ENCODE results near the gene RHOBTB1. TPM values are rescaled to one million over a fixed set of nuclear protein-coding genes. Genes with fewer than 3 reads are reported as not detected.

Gene RHOBTB1
- total and polyA plus RNA-seq, 2 donors (not counting 1 experiment from before 2014, with no cell fraction given), result 19.8 to 42.6 TPM

GRCh38 chr10:60877061-60877776 lies 66.8 kb downstream of the RHOBTB1 start:
- no peak overlapping the region for H3K27ac ChIP-seq (ENCODE audit: insufficient read depth, low read length)
- TF ChIP-seq EZH2 (IDR thresholded peaks at IDR 0.05; ENCODE audit: low read length, missing control alignments) (no peak), CTCF (conservative IDR thresholded peaks at IDR 0.05 in 1 of 2, IDR thresholded peaks at IDR 0.05 in 1 of 2; ENCODE audit: low read depth in 1 of 2, low read length in 2 of 2) (no peak)
- no peaks in the 10 kb centered on the region for H3K79me2 ChIP-seq (ENCODE audit: control insufficient read depth, insufficient read depth, low read length)
- H4K20me1 ChIP-seq (ENCODE audit: control insufficient read depth, extremely low read depth, insufficient read depth, low read length), result no peaks in the 10 kb centered on the region
- H3K4me3 ChIP-seq (replicated peaks in 1 of 4; ENCODE audit: control extremely low read depth in 1 of 4, insufficient read depth in 1 of 4, low read depth in 3 of 4, low read length in 4 of 4), result no peak overlapping the region
- H3K36me3 ChIP-seq (ENCODE audit: control insufficient read depth, insufficient read depth, low read length), result no peaks in the 10 kb centered on the region
- H3K9me3 ChIP-seq (ENCODE audit: control insufficient read depth, insufficient read depth, low read depth, low read length), result no peaks in the 10 kb centered on the region
- H2AFZ ChIP-seq (ENCODE audit: low read length), result no peak overlapping the region
- no peaks in the 10 kb centered on the region for H3K27me3 ChIP-seq (ENCODE audit: control insufficient read depth, insufficient read depth, low read length)
- no peaks in the 10 kb centered on the region for H3K4me1 ChIP-seq (ENCODE audit: control insufficient read depth, extremely low read depth, insufficient read depth, low read length)
- DNase-seq (ENCODE audit: low read depth in 2 of 2), result no peak
- no peak overlapping the region for H3K9ac ChIP-seq (ENCODE audit: insufficient read depth, low read length)
- H3K4me2 ChIP-seq (ENCODE audit: extremely low read depth, insufficient read depth, low read length), result no peak overlapping the region

- H3K4me3 ChIP-seq (replicated peaks in 1 of 4; ENCODE audit: control extremely low read depth in 1 of 4, insufficient read depth in 1 of 4, low read depth in 3 of 4, low read length in 4 of 4), result no peak overlapping the region
- no peak overlapping the region for H3K4me2 ChIP-seq (ENCODE audit: extremely low read depth, insufficient read depth, low read length)
- no peaks in the 10 kb centered on the region for H4K20me1 ChIP-seq (ENCODE audit: control insufficient read depth, extremely low read depth, insufficient read depth, low read length)
- no peaks in the 10 kb centered on the region for H3K27me3 ChIP-seq (ENCODE audit: control insufficient read depth, insufficient read depth, low read length)
- no peak overlapping the region for H2AFZ ChIP-seq (ENCODE audit: low read length)
- H3K4me1 ChIP-seq (ENCODE audit: control insufficient read depth, extremely low read depth, insufficient read depth, low read length), result no peaks in the 10 kb centered on the region
- no peak overlapping the region for H3K9ac ChIP-seq (ENCODE audit: insufficient read depth, low read length)
- H3K36me3 ChIP-seq (ENCODE audit: control insufficient read depth, insufficient read depth, low read length), result no peaks in the 10 kb centered on the region
- DNase-seq (ENCODE audit: low read depth in 2 of 2), result no peak
- no peak overlapping the region for H3K27ac ChIP-seq (ENCODE audit: insufficient read depth, low read length)
- H3K9me3 ChIP-seq (ENCODE audit: control insufficient read depth, insufficient read depth, low read depth, low read length), result no peaks in the 10 kb centered on the region
- no peaks in the 10 kb centered on the region for H3K79me2 ChIP-seq (ENCODE audit: control insufficient read depth, insufficient read depth, low read length)
- TF ChIP-seq EZH2 (IDR thresholded peaks at IDR 0.05; ENCODE audit: low read length, missing control alignments), result no peak
- TF ChIP-seq CTCF (conservative IDR thresholded peaks at IDR 0.05 in 1 of 2, IDR thresholded peaks at IDR 0.05 in 1 of 2; ENCODE audit: low read depth in 1 of 2, low read length in 2 of 2), result no peak
These were observed 70.2 kb downstream of the RHOBTB1 start for GRCh38 chr10:60873758-60874157.

GRCh38 chr10:60872451-60872850 lies 71.5 kb downstream of the RHOBTB1 start:
- H3K9ac ChIP-seq (ENCODE audit: insufficient read depth, low read length), result no peak overlapping the region
- no peaks in the 10 kb centered on the region for H3K36me3 ChIP-seq (ENCODE audit: control insufficient read depth, insufficient read depth, low read length)
- H3K79me2 ChIP-seq (ENCODE audit: control insufficient read depth, insufficient read depth, low read length), result no peaks in the 10 kb centered on the region
- H3K4me3 ChIP-seq (replicated peaks in 1 of 4; ENCODE audit: control extremely low read depth in 1 of 4, insufficient read depth in 1 of 4, low read depth in 3 of 4, low read length in 4 of 4), result no peak overlapping the region
- H3K27ac ChIP-seq (ENCODE audit: insufficient read depth, low read length), result no peak overlapping the region
- no peaks in the 10 kb centered on the region for H3K9me3 ChIP-seq (ENCODE audit: control insufficient read depth, insufficient read depth, low read depth, low read length)
- no peak overlapping the region for H3K4me2 ChIP-seq (ENCODE audit: extremely low read depth, insufficient read depth, low read length)
- H3K27me3 ChIP-seq (ENCODE audit: control insufficient read depth, insufficient read depth, low read length), result no peaks in the 10 kb centered on the region
- H2AFZ ChIP-seq (ENCODE audit: low read length), result no peak overlapping the region
- no peak for TF ChIP-seq CTCF (conservative IDR thresholded peaks at IDR 0.05 in 1 of 2, IDR thresholded peaks at IDR 0.05 in 1 of 2; ENCODE audit: low read depth in 1 of 2, low read length in 2 of 2)
- TF ChIP-seq EZH2 (IDR thresholded peaks at IDR 0.05; ENCODE audit: low read length, missing control alignments), result no peak
- H4K20me1 ChIP-seq (ENCODE audit: control insufficient read depth, extremely low read depth, insufficient read depth, low read length), result no peaks in the 10 kb centered on the region
- H3K4me1 ChIP-seq (ENCODE audit: control insufficient read depth, extremely low read depth, insufficient read depth, low read length), result no peaks in the 10 kb centered on the region
- no peak for DNase-seq (ENCODE audit: low read depth in 2 of 2)
